ENCODE data around the gene CHD9NB. TPM values are rescaled to one million over a fixed set of nuclear protein-coding genes. Genes with fewer than 3 reads are reported as not detected.

Gene CHD9NB
- total RNA-seq, 4 donors from 2014 or later, result 0.48 to 5.5 (median 0.86) TPM

- no peak for TF ChIP-seq CTCF (IDR thresholded peaks at IDR 0.05)
- ATAC-seq (ENCODE audit: low FRiP score), result no peak
- no peak for DNase-seq (ENCODE audit: low spot score)
Measured at GRCh38 chr16:53065461-53066061, 12.9 kb upstream of the CHD9NB start.

- no peak for TF ChIP-seq CTCF (IDR thresholded peaks at IDR 0.05)
- ATAC-seq (ENCODE audit: low FRiP score) (no peak), DNase-seq (ENCODE audit: low spot score) (no peak)
Measured at GRCh38 chr16:53064081-53064578, 11.4 kb upstream of the CHD9NB start.

GRCh38 chr16:53061701-53062159 lies 9.0 kb upstream of the CHD9NB start:
- no peak for ATAC-seq (ENCODE audit: low FRiP score)
- no peak for TF ChIP-seq CTCF (IDR thresholded peaks at IDR 0.05)
- no peak for DNase-seq (ENCODE audit: low spot score)

GRCh38 chr16:53061256-53061655 lies 8.6 kb upstream of the CHD9NB start:
- ATAC-seq (ENCODE audit: low FRiP score) (no peak), DNase-seq (ENCODE audit: low spot score) (no peak)
- no peak for TF ChIP-seq CTCF (IDR thresholded peaks at IDR 0.05)

DNA sequence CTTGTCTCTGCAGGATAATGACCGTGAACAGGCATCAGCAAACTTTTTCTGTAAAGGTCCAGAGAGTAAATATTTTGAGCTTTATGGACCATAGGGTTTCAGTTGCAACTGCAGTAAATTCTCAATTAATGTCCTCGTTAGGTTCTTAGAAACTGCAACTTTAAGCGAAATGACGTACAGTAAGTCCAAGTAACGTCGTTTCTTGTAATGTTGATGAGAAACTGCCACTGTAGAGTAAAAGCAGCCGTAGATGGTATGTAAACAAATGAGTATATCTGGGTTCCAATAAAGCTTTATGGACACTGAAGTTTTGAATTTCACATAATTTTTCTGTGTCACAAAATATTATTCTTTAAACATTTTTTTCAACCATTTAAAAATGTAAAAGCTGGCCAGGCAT lies 7.0 kb upstream of the CHD9NB start:
- no peak for DNase-seq (ENCODE audit: low spot score)
- no peak for ATAC-seq (ENCODE audit: low FRiP score)
- TF ChIP-seq CTCF (IDR thresholded peaks at IDR 0.05), result no peak

GRCh38 chr16:53058882-53059281 lies 6.2 kb upstream of the CHD9NB start:
- DNase-seq (ENCODE audit: low spot score) (no peak), ATAC-seq (ENCODE audit: low FRiP score) (no peak)
- no peak for TF ChIP-seq CTCF (IDR thresholded peaks at IDR 0.05)

DNA sequence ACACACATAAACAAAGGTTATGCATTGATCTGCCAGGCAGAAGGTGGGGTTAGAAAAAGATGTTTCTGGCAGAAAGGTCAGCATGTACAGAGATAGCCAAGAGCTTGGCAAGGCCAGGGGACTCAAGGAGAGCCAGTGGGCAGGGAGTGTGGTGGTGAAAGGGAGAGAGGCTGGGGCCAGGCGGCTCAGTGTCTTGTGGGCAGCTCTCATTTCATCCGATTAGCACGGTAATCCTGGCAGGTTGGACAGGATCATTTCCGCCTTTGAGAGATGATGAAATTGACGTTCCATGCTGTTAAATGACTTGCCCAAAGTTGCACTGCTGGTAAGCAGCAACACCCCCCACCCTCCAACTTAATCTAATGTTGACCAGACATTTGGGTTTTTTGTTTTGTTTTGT lies 5.7 kb upstream of the CHD9NB start:
- DNase-seq (ENCODE audit: low spot score) (no peak), ATAC-seq (ENCODE audit: low FRiP score) (no peak)
- no peak for TF ChIP-seq CTCF (IDR thresholded peaks at IDR 0.05)

Data from omental fat pad (tissue), 4 donors.